Measurements from ENCODE around the gene MAD1L1.

DNA sequence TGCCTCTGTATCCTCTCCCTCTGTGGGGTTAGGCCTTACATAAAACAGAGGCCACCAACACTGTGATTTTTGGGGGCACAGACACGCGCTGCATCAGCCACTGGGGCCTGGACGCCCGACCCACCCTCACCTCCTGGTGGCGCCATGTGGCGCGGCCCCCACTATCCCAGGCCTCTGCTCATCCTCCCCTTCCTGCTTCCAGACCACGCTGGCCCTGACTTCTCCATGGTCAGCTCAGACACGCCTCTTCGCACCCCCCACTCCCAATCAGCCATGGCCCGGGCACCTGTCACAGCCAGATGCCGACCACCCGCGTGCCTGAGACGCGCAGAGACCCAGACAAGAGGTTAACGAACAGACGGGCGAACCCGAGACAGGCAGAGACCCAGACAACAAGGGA is 298.7 kb downstream of the MAD1L1 start:
- TF ChIP-seq POLR2AphosphoS5 (IDR thresholded peaks at IDR 0.05; ENCODE audit: low read depth, low read length) = no peak
- no peak for TF ChIP-seq POLR2A (IDR thresholded peaks at IDR 0.05; ENCODE audit: low read depth, low read length)
